CD14-positive monocyte (primary cell): ENCODE results near the gene MICALL2. TPM values are rescaled to one million over a fixed set of nuclear protein-coding genes. Genes with fewer than 3 reads are reported as not detected.

Experiments
- DNase-seq, 3 donors: peaks; one replicate each; pipeline ENCODE4 v3.0.0-alpha.2; 2011 to 2022
- H2AFZ ChIP-seq: 2 replicates; pipeline ENCODE4 v1.6.0; 2012; ENCODE audit warnings: mild to moderate bottlenecking, low read depth, low read length, inconsistent platforms; ENCODE audit not compliant: insufficient read depth, poor library complexity, severe bottlenecking
- H3K27ac ChIP-seq, 2 donors: 1 replicate in 1 of 2; 2 replicates in 1 of 2; pipeline ENCODE4 v1.5.1; 2012 to 2013; ENCODE audit warnings: low read length in 2 of 2, control low read depth in 1 of 2, inconsistent platforms in 1 of 2, low read depth in 1 of 2, mild to moderate bottlenecking in 1 of 2
- H3K27me3 ChIP-seq, 2 donors: one replicate each; pipeline versions ENCODE4 v1.6.0 to v1.6.1; 2011 to 2013; ENCODE audit warnings: low read length in 2 of 2; ENCODE audit not compliant: control insufficient read depth in 2 of 2, insufficient read depth in 2 of 2
- H3K36me3 ChIP-seq, 2 donors: replicated peaks in 1 of 2; 1 replicate in 1 of 2; 2 replicates in 1 of 2; pipeline versions ENCODE4 v1.5.1 to v1.6.1; 2012 to 2013; ENCODE audit warnings: low read length in 2 of 2, control low read depth in 1 of 2, inconsistent platforms in 1 of 2, mild to moderate bottlenecking in 1 of 2; ENCODE audit not compliant: insufficient read depth in 2 of 2, control insufficient read depth in 1 of 2
- H3K4me1 ChIP-seq, 2 donors: 1 replicate in 1 of 2; 2 replicates in 1 of 2; pipeline versions ENCODE4 v1.5.1 to v1.6.1; 2012 to 2013; ENCODE audit warnings: low read length in 2 of 2, control low read depth in 1 of 2, inconsistent platforms in 1 of 2, mild to moderate bottlenecking in 1 of 2, moderate library complexity in 1 of 2; ENCODE audit not compliant: insufficient read depth in 2 of 2, control insufficient read depth in 1 of 2
- H3K4me2 ChIP-seq: replicated peaks from 2 replicates; pipeline ENCODE3; 2012; ENCODE audit warnings: low read length, moderate library complexity, mild to moderate bottlenecking; ENCODE audit not compliant: poor library complexity, severe bottlenecking; ENCODE audit errors: extremely low read depth
- H3K4me3 ChIP-seq, 3 experiments: fragments of 200-600 bp in 1 of 3; sonication (generic) in 1 of 3; replicated peaks in 1 of 3; 1 replicate in 2 of 3; 2 replicates in 1 of 3; pipeline ENCODE4 v1.5.1; 2011 to 2013; ENCODE audit warnings: low read length in 3 of 3, mild to moderate bottlenecking in 3 of 3, control low read depth in 2 of 3, low read depth in 2 of 3, inconsistent platforms in 1 of 3, moderate library complexity in 1 of 3
- H3K79me2 ChIP-seq: 2 replicates; pipeline ENCODE4 v1.6.0; 2012; ENCODE audit warnings: mild to moderate bottlenecking, control low read depth, inconsistent platforms, low read length, moderate library complexity; ENCODE audit not compliant: insufficient read depth
- H3K9ac ChIP-seq: 2 replicates; pipeline ENCODE4 v1.6.0; 2017; ENCODE audit warnings: low read length, mild to moderate bottlenecking; ENCODE audit not compliant: insufficient read depth, poor library complexity, severe bottlenecking
- H3K9me3 ChIP-seq, 2 donors: replicated peaks in 1 of 2; 1 replicate in 1 of 2; 2 replicates in 1 of 2; pipeline versions ENCODE4 v1.5.1 to v1.6.1; 2012 to 2013; ENCODE audit warnings: low read length in 2 of 2, control low read depth in 1 of 2; ENCODE audit not compliant: control insufficient read depth in 1 of 2, insufficient read depth in 1 of 2
- H4K20me1 ChIP-seq: 2 replicates; pipeline ENCODE4 v1.6.0; 2012; ENCODE audit warnings: mild to moderate bottlenecking, low read length, control low read depth, moderate library complexity; ENCODE audit not compliant: insufficient read depth
- H3K27ac Mint-ChIP-seq, 7 donors: one replicate each; pipeline ENCODE4 v1.8.0; 2020; ENCODE audit warnings: mild to moderate bottlenecking in 7 of 7, mixed read lengths in 7 of 7, moderate library complexity in 6 of 7, inconsistent platforms in 2 of 7
- H3K27me3 Mint-ChIP-seq, 3 donors: one replicate each; pipeline ENCODE4 v1.8.0; 2021 to 2022; ENCODE audit warnings: low read depth in 3 of 3, mild to moderate bottlenecking in 3 of 3, mixed read lengths in 3 of 3, moderate library complexity in 3 of 3, inconsistent platforms in 1 of 3
- H3K36me3 Mint-ChIP-seq, 2 donors: one replicate each; pipeline ENCODE4 v1.8.0; 2020; ENCODE audit warnings: mixed read lengths in 2 of 2, inconsistent platforms in 1 of 2, mild to moderate bottlenecking in 1 of 2
- H3K4me1 Mint-ChIP-seq: one replicate; pipeline ENCODE4 v1.8.0; 2020; ENCODE audit warnings: mild to moderate bottlenecking, mixed read lengths
- H3K4me3 Mint-ChIP-seq, 2 donors: one replicate each; pipeline ENCODE4 v1.8.0; 2020; ENCODE audit warnings: mild to moderate bottlenecking in 2 of 2, mixed read lengths in 2 of 2, moderate library complexity in 1 of 2
- H3K9me3 Mint-ChIP-seq, 7 donors: one replicate each; pipeline ENCODE4 v1.8.0; 2020 to 2022; ENCODE audit warnings: mixed read lengths in 7 of 7, mild to moderate bottlenecking in 6 of 7, moderate library complexity in 6 of 7, inconsistent platforms in 2 of 7
- WGBS: methylation state at CpG from one replicate; pipeline ENCODE4 v1.1.5; 2013; ENCODE audit warnings: missing lambda C conversion rate; ENCODE audit not compliant: insufficient coverage; 5-methylcytosine and 5-hydroxymethylcytosine counted together
- intact Hi-C, 2 donors: fragments of 100-400 bp; cut with micrococcal nuclease; formaldehyde crosslinking; loops; one replicate each; pipeline versions ENCODE4 v1.15.0 to v1.15.1; 2023
- polyA minus RNA-seq: library from RNA; depleted of rRNA, polyadenylated mRNA; stranded (reverse); fragments of >200 nt; gene quantifications from 2 replicates; pipeline ENCODE4 v1.2.3, GENCODE V29; 2012
- polyA plus RNA-seq, 3 donors: library from polyadenylated mRNA; depleted of rRNA in 1 of 3; unstranded in 2 of 3; stranded (reverse) in 1 of 3; fragments of 300-500 nt in 2 of 3; fragments of >200 nt in 1 of 3; fragmentation: Illumina TruSeq in 2 of 3; gene quantifications; 1 replicate in 2 of 3; 2 replicates in 1 of 3; pipeline ENCODE4 v1.2.3, GENCODE V29; 2012 to 2021
- total RNA-seq, 12 experiments: library from RNA in 1 of 12; stranded (reverse) in 1 of 12; fragments of 120-200 nt in 1 of 12; gene quantifications; one replicate each; pipeline ENCODE4 v1.2.4 and lab custom pipeline; 2013 to 2026; ENCODE audit warnings: mixed read lengths in 6 of 12, inconsistent platforms in 1 of 12
- TF ChIP-seq, protein P1 (sequence below): fragments of 200-600 bp; IDR thresholded peaks from one replicate; pipeline ENCODE4 v1.8.0; 2022; ENCODE audit warnings: antibody characterized with exemption, mild to moderate bottlenecking

MICALL2 gene
- 2.1 TPM for total RNA-seq (2013)
- polyA plus RNA-seq: 1 to 10 TPM in 1 of 3 donors, under 1 TPM in 2; 0.14 to 7.2 (median 0.72) TPM
- polyA minus RNA-seq: 4.5 and 11.6 TPM in 2 replicates
- 11.3 to 62.8 (median 19.8) reads per million in 11 experiments for total RNA-seq (lab: John Stamatoyannopoulos, UW)

DNA sequence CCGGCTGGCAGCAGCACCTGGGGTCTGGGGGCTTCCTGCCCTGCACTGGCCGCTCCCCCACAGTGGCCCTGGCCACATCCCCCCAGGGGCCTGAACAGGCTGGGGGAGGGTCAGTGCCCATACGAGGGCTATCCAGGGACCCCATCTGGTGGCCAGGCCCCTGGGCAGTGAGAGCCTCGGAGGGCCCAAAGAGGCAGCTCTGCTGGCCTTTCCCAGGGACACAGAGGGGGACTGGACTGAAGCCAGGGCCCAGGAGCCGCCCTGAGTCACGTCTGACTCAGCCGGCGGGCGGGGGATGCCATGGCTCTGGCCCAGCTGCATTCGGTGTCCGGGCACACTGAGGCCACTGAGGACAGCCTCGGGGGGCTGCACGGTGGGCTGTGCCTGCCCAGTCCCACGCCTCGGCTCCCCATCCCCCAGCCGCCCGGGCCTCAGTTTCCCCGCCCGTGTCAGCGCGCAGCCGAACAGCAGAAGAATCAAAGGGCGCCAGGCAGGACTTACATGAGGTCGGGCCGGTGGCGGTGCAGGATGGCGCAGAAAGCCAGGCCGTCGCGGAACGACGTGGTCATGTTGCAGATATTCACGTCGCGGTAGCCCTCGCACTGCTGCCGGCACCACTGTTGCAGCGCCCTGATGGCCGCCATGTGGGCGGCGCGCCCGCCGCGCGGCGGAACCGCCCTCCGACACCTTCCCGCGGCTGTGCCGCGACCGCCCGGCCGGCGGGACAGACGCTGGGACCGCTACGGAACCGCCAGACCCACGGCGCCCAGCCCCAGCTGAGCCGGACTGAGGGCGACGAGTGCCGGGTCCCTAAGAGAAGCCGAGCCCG is at the start of gene MICALL2:
Gene MICALL2 (minus strand): TSS at position 788 of the 829 bp plus-strand sequence. CDS start 144 bp downstream, at position 644.
- TF ChIP-seq, protein P1, sequence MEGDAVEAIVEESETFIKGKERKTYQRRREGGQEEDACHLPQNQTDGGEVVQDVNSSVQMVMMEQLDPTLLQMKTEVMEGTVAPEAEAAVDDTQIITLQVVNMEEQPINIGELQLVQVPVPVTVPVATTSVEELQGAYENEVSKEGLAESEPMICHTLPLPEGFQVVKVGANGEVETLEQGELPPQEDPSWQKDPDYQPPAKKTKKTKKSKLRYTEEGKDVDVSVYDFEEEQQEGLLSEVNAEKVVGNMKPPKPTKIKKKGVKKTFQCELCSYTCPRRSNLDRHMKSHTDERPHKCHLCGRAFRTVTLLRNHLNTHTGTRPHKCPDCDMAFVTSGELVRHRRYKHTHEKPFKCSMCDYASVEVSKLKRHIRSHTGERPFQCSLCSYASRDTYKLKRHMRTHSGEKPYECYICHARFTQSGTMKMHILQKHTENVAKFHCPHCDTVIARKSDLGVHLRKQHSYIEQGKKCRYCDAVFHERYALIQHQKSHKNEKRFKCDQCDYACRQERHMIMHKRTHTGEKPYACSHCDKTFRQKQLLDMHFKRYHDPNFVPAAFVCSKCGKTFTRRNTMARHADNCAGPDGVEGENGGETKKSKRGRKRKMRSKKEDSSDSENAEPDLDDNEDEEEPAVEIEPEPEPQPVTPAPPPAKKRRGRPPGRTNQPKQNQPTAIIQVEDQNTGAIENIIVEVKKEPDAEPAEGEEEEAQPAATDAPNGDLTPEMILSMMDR: no peak
- Histone ChIP-seq H3K27ac (peak within 1 kb of the TSS; percentile 52 to 87), H4K20me1 (peaks cover 4% of the 10 kb centered on the region), H3K4me1 (peaks cover 40 to 53% of the 10 kb centered on the region in 2 donors), H3K9ac (peak within 1 kb of the TSS; percentile 84), H3K4me2 (peak within 1 kb of the TSS; percentile 98), H3K79me2 (peaks cover 19% of the 10 kb centered on the region), H3K36me3 (no peaks in the 10 kb centered on the region), H3K9me3 (no peaks in the 10 kb centered on the region), H2AFZ (peak within 1 kb of the TSS; percentile 87), H3K27me3 (no peaks in the 10 kb centered on the region), H3K4me3 (peak within 1 kb of the TSS; percentile 80 to 91 (median 90))
- Mint-ChIP-seq H3K27me3 (peaks cover 0 to 5% (median 5%) of the 10 kb centered on the region in 3 donors), H3K27ac (peak within 1 kb of the TSS; percentile 76 to 90 (median 89)), H3K4me1 (peaks cover 46% of the 10 kb centered on the region), H3K9me3 (peaks cover 0 to 2% (median 0%) of the 10 kb centered on the region in 7 donors), H3K36me3 (no peaks in the 10 kb centered on the region), H3K4me3 (peak within 1 kb of the TSS; percentile 84 to 89)
- DNase-seq: peak; percentile 81 to 91 (median 87)
- 2% methylated on average over 66 of the region's 69 CpGs for WGBS
- intact Hi-C loops: loop anchor here in 1 of 2 donors (5.0 kb wide), 1 partner anchor 47 kb away; no protein-coding TSS in a partner anchor

GRCh38 chr7:1508277-1508758 is 49.0 kb upstream of the MICALL2 start:
- no peak overlapping the region for H3K9ac ChIP-seq
- intact Hi-C loops: loop anchor here in 1 of 2 donors (5.0 kb wide), 1 partner anchor 34 kb away; no protein-coding TSS in a partner anchor

More at GRCh38 chr7:1508277-1508758, 49.0 kb upstream of the MICALL2 start:
- Histone ChIP-seq H3K79me2 (peaks cover 8% of the 10 kb centered on the region), H2AFZ (no peak overlapping the region), H3K36me3 (no peaks in the 10 kb centered on the region), H3K27ac (no peak overlapping the region), H3K27me3 (no peaks in the 10 kb centered on the region), H3K4me3 (no peak overlapping the region), H4K20me1 (peaks cover 5% of the 10 kb centered on the region), H3K4me2 (no peak overlapping the region), H3K9me3 (no peaks in the 10 kb centered on the region), H3K4me1 (peaks cover 53 to 61% of the 10 kb centered on the region in 2 donors)
- H3K36me3 Mint-ChIP-seq: no peaks in the 10 kb centered on the region
- H3K9me3 Mint-ChIP-seq: peaks cover 0 to 4% (median 0%) of the 10 kb centered on the region in 7 donors
- H3K4me3 Mint-ChIP-seq: no peak overlapping the region
- 15% methylated on average over 8 of the region's 10 CpGs for WGBS
- no peak for DNase-seq
- peaks cover 5 to 13% (median 5%) of the 10 kb centered on the region in 3 donors for H3K27me3 Mint-ChIP-seq
- H3K4me1 Mint-ChIP-seq: peaks cover 46% of the 10 kb centered on the region
- TF ChIP-seq, protein P1: no peak
- peak overlapping the region in 1 of 7 donors; percentile 35 for H3K27ac Mint-ChIP-seq
